Middle frontal gyrus (tissue), 1 donor: Measurements from ENCODE around the gene NKX2-1.
"Not testable (repeated sequence)": the region's sequence is repeated elsewhere in the genome, so short reads cannot be mapped to it uniquely, and the experiment has no call there.

Experiments
- DNase-seq: peaks from one replicate; pipeline ENCODE4 v3.0.0-alpha.2; 2015; ENCODE audit warnings: low spot score; ENCODE audit errors: extremely low spot score

NKX2-1 gene

GRCh38 chr14:36505892-36506731 lies 13.9 kb downstream of the NKX2-1 start:
- no peak for DNase-seq

- no peak for DNase-seq
These were observed 14.7 kb downstream of the NKX2-1 start for GRCh38 chr14:36505181-36505815.

GRCh38 chr14:36504771-36505175 lies 15.3 kb downstream of the NKX2-1 start:
- DNase-seq = no peak

- DNase-seq = no peak
These were observed 16.0 kb downstream of the NKX2-1 start for GRCh38 chr14:36503771-36504741.

- no peak for DNase-seq
These were observed 17.2 kb downstream of the NKX2-1 start for GRCh38 chr14:36502558-36503508.

- no peak for DNase-seq
These were observed 21.1 kb downstream of the NKX2-1 start for GRCh38 chr14:36498938-36499337.

GRCh38 chr14:36496346-36496745 lies 23.7 kb downstream of the NKX2-1 start:
- DNase-seq = no peak

GRCh38 chr14:36495666-36496065 lies 24.4 kb downstream of the NKX2-1 start:
- DNase-seq = no peak

- DNase-seq = no peak
These were observed 26.3 kb downstream of the NKX2-1 start for GRCh38 chr14:36493761-36494160.

- no peak for DNase-seq
These were observed 34.3 kb downstream of the NKX2-1 start for GRCh38 chr14:36485773-36486172.

GRCh38 chr14:36479344-36479743 lies 40.7 kb downstream of the NKX2-1 start:
- no peak for DNase-seq

GRCh38 chr14:36478782-36479181 lies 41.2 kb downstream of the NKX2-1 start:
- no peak for DNase-seq

- no peak for DNase-seq
These were observed 42.8 kb downstream of the NKX2-1 start for GRCh38 chr14:36477266-36477665.

- DNase-seq = not testable (repeated sequence)
These were observed 44.0 kb downstream of the NKX2-1 start for GRCh38 chr14:36476061-36476460.

- no peak for DNase-seq
These were observed 45.4 kb downstream of the NKX2-1 start for GRCh38 chr14:36474593-36474992.

- DNase-seq = no peak
These were observed 48.6 kb downstream of the NKX2-1 start for GRCh38 chr14:36471431-36471830.

- no peak for DNase-seq
These were observed 52.7 kb downstream of the NKX2-1 start for GRCh38 chr14:36467332-36467731.
